Spleen (tissue), 3 donors: ENCODE data around the gene GUCA2B.

ENCODE experiments used
- POLR2A ChIP-seq, 3 donors: fragments of 450-650 bp; IDR thresholded peaks; one replicate each; pipeline ENCODE4 v1.5.1; 2017; ENCODE audit warnings: antibody characterized with exemption in 3 of 3, mild to moderate bottlenecking in 1 of 3
- POLR2AphosphoS5 ChIP-seq, 3 donors: sonication (generic); formaldehyde crosslinking; IDR thresholded peaks; one replicate each; pipeline ENCODE4 v1.5.1; 2017; ENCODE audit warnings: antibody characterized with exemption in 3 of 3

DNA sequence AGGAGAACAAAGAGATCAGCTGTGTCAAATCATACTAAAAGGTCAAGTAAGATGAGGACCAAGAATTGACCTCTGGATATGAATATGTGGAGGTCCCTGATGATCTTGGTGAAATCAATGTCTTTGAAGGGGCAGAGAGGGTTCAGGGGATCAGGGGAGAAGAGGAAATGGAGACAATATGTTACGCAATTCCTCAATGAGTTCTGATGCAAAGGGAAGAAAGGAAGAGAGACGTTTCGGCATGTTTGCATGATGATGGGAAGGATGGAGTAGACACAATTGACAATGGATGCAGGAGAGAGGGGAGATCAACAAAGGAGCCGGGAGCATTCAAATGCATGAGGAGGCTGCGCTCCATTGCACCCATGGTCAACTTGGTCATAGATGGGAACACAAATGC is 36.0 kb upstream of the GUCA2B start:
- TF ChIP-seq POLR2AphosphoS5 (IDR thresholded peaks at IDR 0.05) (no peak), POLR2A (IDR thresholded peaks at IDR 0.05) (no peak)
